A204.1 (cell line): ENCODE data around the gene SLC16A3.
"Not testable (repeated sequence)": the region's sequence is repeated elsewhere in the genome, so short reads cannot be mapped to it uniquely, and the experiment has no call there.

Experiments
- FAIRE-seq: peaks from 2 replicates; lab custom pipeline; 2012; peaks lifted over from hg19 to GRCh38; lab: Jason Lieb, UNC

Gene SLC16A3

GRCh38 chr17:82247856-82248671 is 19.2 kb downstream of the SLC16A3 start:
- no peak for FAIRE-seq

- FAIRE-seq, result no peak
Measured at GRCh38 chr17:82248815-82249674, 20.2 kb downstream of the SLC16A3 start.

GRCh38 chr17:82249896-82250581 is 21.2 kb downstream of the SLC16A3 start:
- no peak for FAIRE-seq

- no peak for FAIRE-seq
Measured at GRCh38 chr17:82250868-82251500, 22.1 kb downstream of the SLC16A3 start.

GRCh38 chr17:82252511-82253178 is 23.8 kb downstream of the SLC16A3 start:
- FAIRE-seq, result no peak

GRCh38 chr17:82253179-82253544 is 24.3 kb downstream of the SLC16A3 start:
- FAIRE-seq, result no peak

- not testable (repeated sequence) for FAIRE-seq
Measured at GRCh38 chr17:82254096-82254495, 25.3 kb downstream of the SLC16A3 start.

GRCh38 chr17:82254746-82255145 is 25.9 kb downstream of the SLC16A3 start:
- FAIRE-seq, result not testable (repeated sequence)

GRCh38 chr17:82255402-82255972 is 26.6 kb downstream of the SLC16A3 start:
- FAIRE-seq, result no peak

GRCh38 chr17:82256242-82256885 is 27.5 kb downstream of the SLC16A3 start:
- no peak for FAIRE-seq

- no peak for FAIRE-seq
Measured at GRCh38 chr17:82257473-82257872, 28.6 kb downstream of the SLC16A3 start.

GRCh38 chr17:82258555-82258954 is 29.7 kb downstream of the SLC16A3 start:
- no peak for FAIRE-seq

- FAIRE-seq, result not testable (repeated sequence)
Measured at GRCh38 chr17:82259972-82260961, 31.4 kb downstream of the SLC16A3 start.

GRCh38 chr17:82262344-82262743 is 33.5 kb downstream of the SLC16A3 start:
- FAIRE-seq, result no peak

GRCh38 chr17:82263641-82264040 is 34.8 kb downstream of the SLC16A3 start:
- FAIRE-seq, result no peak

GRCh38 chr17:82266142-82266541 is 37.3 kb downstream of the SLC16A3 start:
- FAIRE-seq, result no peak

GRCh38 chr17:82267575-82268379 is 38.9 kb downstream of the SLC16A3 start:
- FAIRE-seq, result no peak

GRCh38 chr17:82269138-82269881 is 40.5 kb downstream of the SLC16A3 start:
- FAIRE-seq, result no peak
